ENCODE data around the gene USP3.

DNA sequence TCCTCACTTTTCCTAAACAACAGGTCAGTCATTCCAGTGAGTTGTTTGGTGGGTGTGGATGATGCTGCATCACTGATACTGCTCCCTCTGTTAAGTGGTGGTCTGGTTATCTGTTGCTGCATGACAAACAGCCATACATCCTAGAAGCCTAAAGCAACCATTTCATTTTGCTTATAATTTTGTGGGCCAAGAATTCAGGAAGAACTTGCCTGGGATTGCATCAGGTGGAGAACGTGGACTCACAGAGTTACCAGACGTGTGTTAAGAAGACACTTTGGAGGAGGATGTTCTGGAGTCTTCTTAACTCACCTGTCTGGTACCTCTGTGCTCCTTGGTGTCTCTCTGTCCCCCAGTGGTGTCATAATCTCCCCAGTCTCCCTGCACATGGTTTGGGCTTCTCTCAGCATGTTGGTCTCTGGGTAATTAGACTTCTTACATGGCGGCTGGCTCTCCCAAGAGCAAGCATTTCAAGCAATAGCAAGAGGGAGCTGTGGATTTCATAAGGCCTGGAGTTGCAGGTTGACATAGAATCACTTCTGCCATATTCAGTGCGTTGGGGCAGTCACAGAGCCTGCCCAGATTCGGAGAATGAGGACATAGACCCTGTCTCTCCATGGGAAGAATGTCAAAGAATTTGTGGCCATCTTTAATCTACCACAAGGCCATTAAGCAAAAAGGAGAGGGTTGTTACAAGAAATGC, 20.1 kb downstream of the USP3 start:
- TF ChIP-seq, protein P1, sequence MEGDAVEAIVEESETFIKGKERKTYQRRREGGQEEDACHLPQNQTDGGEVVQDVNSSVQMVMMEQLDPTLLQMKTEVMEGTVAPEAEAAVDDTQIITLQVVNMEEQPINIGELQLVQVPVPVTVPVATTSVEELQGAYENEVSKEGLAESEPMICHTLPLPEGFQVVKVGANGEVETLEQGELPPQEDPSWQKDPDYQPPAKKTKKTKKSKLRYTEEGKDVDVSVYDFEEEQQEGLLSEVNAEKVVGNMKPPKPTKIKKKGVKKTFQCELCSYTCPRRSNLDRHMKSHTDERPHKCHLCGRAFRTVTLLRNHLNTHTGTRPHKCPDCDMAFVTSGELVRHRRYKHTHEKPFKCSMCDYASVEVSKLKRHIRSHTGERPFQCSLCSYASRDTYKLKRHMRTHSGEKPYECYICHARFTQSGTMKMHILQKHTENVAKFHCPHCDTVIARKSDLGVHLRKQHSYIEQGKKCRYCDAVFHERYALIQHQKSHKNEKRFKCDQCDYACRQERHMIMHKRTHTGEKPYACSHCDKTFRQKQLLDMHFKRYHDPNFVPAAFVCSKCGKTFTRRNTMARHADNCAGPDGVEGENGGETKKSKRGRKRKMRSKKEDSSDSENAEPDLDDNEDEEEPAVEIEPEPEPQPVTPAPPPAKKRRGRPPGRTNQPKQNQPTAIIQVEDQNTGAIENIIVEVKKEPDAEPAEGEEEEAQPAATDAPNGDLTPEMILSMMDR (conservative IDR thresholded peaks at IDR 0.05; ENCODE audit: low read length): no peak
- TF ChIP-seq EZH2phosphoT487 (IDR thresholded peaks at IDR 0.05; ENCODE audit: borderline replicate concordance): no peak
